HG03139 (cell line): ENCODE measurements around the gene LRRC9.
"Not testable (repeated sequence)": the region's sequence is repeated elsewhere in the genome, so short reads cannot be mapped to it uniquely, and the experiment has no call there.

Experiments
- ATAC-seq: cut with Tn5 transposase; IDR thresholded peaks from one replicate; pipeline ENCODE4 v1.9.1; 2021; ENCODE audit not compliant: unreplicated experiment

The LRRC9 gene

GRCh38 chr14:59919570-59920377, at the start of gene LRRC9:
LRRC9 (plus strand) TSS chr14:59920144.
- ATAC-seq: no peak

- ATAC-seq: no peak
Observed at GRCh38 chr14:59870277-59871165, 49.4 kb upstream of the LRRC9 start, which contains the start of gene RTN1. RTN1 (minus strand) TSS chr14:59870776; CDS start chr14:59870630, 146 bp downstream.

GRCh38 chr14:59871166-59871495, 48.8 kb upstream of the LRRC9 start:
- ATAC-seq: no peak

- no peak for ATAC-seq
Observed at GRCh38 chr14:59882957-59883356, 37.0 kb upstream of the LRRC9 start.

- ATAC-seq: no peak
Observed at GRCh38 chr14:59890676-59891075, 29.3 kb upstream of the LRRC9 start.

- ATAC-seq: no peak
Observed at GRCh38 chr14:59895721-59896120, 24.2 kb upstream of the LRRC9 start.

- ATAC-seq: no peak
Observed at GRCh38 chr14:59897757-59898383, 22.1 kb upstream of the LRRC9 start.

- no peak for ATAC-seq
Observed at GRCh38 chr14:59900556-59900955, 19.4 kb upstream of the LRRC9 start.

GRCh38 chr14:59904184-59904583, 15.8 kb upstream of the LRRC9 start:
- ATAC-seq: no peak

GRCh38 chr14:59905188-59905587, 14.8 kb upstream of the LRRC9 start:
- ATAC-seq: no peak

GRCh38 chr14:59912443-59912842, 7.5 kb upstream of the LRRC9 start:
- no peak for ATAC-seq

- no peak for ATAC-seq
Observed at GRCh38 chr14:59913187-59913586, 6.8 kb upstream of the LRRC9 start.

- ATAC-seq: no peak
Observed at GRCh38 chr14:59918824-59919569, 947 bp upstream of the LRRC9 start.

GRCh38 chr14:59920378-59920683, 387 bp downstream of the LRRC9 start:
- no peak for ATAC-seq

GRCh38 chr14:59925797-59926196, 5.9 kb downstream of the LRRC9 start:
- no peak for ATAC-seq

- ATAC-seq: no peak
Observed at GRCh38 chr14:59926534-59926933, 6.6 kb downstream of the LRRC9 start.

GRCh38 chr14:59931237-59931636, 11.3 kb downstream of the LRRC9 start:
- no peak for ATAC-seq

- ATAC-seq: no peak
Observed at GRCh38 chr14:59936145-59936544, 16.2 kb downstream of the LRRC9 start.

- ATAC-seq: no peak
Observed at GRCh38 chr14:59939828-59940227, 19.9 kb downstream of the LRRC9 start.

GRCh38 chr14:59942296-59942862, 22.4 kb downstream of the LRRC9 start:
- ATAC-seq: not testable (repeated sequence)

GRCh38 chr14:59944909-59945308, 25.0 kb downstream of the LRRC9 start:
- ATAC-seq: no peak
